CD4-positive, alpha-beta T cell treated with Interleukin-15 for 4 hours (primary cell): Measurements from ENCODE around the gene ACE.

ENCODE experiments used
- DNase-seq: peaks from one replicate; pipeline ENCODE4 v3.0.0-alpha.2; 2020; ENCODE audit warnings: low spot score

The ACE gene

DNA sequence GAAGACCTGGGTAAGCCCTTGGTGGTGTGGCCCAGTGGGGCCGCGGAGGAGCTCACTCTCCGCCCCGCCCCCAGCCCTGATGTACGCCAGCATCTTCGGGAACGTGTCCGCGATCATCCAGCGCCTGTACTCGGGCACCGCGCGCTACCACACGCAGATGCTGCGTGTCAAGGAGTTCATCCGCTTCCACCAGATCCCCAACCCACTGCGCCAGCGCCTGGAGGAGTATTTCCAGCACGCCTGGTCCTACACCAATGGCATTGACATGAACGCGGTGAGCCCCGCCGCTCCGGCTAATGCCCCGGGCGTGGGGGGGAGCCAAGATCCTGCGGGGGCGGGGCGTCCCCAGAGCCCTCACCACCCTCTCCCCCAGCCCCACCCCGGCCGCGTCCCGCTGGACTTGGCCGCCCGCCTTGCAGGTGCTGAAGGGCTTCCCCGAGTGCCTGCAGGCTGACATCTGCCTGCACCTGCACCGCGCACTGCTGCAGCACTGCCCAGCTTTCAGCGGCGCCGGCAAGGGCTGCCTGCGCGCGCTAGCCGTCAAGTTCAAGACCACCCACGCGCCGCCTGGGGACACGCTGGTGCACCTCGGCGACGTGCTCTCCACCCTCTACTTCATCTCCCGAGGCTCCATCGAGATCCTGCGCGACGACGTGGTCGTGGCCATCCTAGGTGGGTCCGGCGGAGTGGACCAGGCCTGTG, 61.3 kb downstream of the ACE start:
- DNase-seq: no peak

DNA sequence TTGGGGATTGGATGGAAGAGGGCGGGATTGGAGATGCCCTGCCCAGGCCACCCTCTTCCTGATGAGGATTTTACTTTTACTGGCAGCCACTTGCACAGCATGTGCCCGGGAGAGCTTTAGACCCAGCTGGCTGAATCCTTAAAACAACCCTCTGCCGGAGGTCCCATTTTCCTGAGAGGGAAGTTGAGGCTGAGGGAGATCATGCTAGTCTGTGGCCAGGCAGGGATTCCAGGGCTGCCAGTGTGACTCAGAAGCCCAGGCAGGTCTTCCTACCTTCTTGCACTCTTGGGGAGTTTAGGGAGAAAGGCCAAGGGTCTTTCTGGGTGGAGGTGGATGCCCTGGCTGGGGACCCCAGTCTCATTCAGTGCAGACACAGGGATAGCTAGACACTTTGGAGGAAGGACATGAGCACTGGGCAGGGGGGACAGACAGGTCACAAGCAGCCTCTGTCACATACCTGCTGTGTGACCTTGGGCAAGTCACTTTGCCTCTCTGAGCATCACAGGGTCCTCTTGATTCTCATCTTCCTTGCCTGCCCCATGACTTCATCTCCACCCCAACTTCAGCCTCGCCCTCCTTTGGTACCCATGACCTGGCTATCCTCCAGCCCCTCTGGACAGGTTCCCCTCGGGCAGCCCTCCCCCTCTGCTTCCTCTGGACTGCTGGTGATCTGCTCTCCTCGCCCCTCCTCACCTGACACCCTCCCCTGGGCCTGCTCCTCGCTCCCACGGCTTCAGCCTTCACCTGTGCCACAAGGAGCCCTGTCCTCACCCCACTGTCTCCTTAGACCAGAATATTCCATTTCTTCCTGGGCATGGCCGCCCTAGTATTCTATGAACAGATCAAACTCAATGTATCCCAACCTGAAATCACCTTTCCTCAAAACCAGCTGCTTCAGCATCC, 62.1 kb downstream of the ACE start:
- no peak for DNase-seq

DNA sequence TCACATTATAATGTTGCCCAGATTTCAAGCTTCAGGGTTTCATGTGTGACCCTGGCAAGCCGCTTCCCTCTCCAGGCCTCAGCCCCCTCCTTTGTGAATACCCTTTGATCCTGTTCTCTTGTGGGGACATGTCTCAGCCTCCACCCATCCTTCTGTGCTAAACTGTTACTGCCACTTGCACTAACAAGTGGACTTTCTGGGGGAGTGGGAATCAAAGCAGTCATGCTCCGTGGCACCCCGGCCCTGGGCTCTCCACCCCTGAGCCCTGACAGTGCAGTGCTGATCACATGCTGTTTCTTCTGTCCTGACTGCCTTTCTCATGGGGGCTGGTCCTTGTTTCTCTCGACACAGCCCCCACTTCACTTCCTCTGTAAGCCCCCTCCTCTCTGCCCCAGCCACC, 63.7 kb downstream of the ACE start:
- DNase-seq: no peak

DNA sequence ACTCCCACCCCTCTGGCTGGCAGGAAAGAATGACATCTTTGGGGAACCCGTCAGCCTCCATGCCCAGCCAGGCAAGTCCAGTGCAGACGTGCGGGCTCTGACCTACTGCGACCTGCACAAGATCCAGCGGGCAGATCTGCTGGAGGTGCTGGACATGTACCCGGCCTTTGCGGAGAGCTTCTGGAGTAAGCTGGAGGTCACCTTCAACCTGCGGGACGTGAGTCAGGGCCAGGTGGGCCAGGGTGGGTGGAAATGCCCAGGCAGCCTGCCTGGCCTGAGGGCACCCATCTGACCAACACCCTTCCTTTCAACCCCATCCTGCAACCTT, 65.3 kb downstream of the ACE start:
- DNase-seq: no peak

DNA sequence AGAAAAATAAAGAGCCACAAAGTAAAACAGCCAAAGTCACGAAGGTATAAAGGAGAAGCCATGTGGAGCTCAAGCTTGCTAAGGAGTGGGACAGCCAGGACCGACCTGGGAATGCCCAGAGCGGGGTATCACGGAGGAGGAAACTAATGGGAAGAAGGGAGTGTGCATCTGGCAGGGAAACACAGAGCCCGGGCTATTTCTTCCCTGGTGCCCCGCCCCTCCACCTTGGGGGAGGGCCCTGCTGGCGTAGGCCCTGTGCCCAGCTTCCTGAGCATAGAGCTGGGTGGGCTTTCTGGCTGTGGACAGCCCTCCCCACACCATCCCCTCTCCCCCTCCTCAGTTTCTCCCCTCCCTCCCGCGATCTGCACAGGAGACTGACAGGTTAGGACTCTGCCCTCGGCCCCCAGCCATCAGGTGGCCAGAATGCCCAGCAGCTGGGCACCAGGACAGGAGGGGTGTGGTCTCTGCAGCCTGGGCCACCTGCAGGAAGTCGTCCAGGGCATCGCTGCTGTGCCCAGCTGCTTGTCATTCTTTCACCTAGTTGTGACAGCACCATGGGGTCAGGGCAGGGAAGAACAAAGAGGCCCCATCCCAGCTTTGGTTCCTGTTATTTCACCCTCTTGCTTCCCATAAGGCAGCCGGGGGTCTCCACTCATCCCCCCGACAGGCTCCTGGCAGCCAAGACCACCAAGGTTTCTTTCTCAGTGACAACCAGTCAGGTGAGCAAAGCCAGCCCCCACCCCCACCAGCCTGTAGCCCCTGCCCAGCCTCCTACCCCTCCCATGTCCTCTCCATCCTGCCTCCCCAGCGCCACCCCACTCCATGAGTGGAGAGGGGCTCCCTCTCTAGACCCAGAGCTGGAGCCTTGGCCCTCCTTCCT, 66.3 kb downstream of the ACE start:
- DNase-seq: no peak

DNA sequence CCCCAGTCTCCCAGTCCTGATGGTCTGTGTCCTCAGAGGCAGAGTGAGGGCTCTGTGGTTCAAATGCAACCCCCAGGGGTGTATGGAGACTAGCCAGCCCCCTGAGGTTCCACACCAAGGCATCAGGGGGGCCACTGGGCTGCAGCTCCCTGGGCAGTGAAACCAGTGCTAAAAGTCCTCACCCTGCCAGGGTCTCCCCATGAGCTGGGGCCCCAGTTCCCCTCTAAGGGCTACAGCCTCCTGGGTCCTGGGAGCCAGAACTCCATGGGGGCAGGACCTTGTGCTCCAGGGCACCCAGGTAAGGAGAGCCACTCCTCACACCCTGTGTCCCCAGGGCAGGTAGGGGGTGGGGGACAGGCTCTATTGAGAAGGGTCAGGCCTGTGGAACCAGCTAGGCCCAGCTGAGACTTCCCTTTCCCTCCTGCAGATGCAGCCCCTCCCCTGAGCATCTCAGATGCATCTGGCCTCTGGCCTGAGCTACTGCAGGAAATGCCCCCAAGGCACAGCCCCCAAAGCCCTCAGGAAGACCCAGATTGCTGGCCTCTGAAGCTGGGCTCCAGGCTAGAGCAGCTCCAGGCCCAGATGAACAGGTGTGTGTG, 67.1 kb downstream of the ACE start:
- DNase-seq: no peak

DNA sequence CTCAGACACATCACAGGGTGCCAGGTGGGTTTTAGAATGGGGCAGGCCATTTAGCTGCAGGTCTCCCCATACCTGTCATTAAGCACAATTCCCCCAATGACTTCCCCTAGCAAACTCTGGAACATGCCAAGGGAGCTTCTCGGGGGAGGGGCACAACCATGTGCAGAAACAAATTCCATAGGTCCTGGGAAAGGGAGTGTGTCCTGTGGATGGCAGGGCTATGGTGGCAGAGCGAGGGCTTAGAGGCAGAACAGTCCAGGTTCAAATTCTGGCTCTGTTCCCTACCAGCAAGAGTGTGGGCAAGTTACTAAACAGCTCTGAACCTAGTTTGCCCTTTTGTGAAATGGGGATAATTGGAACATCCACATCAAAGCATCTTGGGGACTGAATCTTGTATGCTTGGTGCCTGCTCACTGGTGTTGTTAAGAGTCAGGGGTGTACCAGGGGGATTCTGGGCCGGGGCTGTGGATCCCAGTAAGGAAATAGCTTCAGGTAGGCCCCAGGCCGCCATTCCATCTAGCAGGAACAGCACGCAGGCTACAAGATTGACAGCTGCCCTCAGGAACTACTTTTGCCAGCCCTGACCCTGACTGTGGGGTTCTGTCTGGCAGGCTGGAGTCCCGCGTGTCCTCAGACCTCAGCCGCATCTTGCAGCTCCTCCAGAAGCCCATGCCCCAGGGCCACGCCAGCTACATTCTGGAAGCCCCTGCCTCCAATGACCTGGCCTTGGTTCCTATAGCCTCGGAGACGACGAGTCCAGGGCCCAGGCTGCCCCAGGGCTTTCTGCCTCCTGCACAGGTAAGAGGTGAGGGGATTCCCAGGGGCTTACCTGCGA, 67.8 kb downstream of the ACE start:
- DNase-seq: no peak

DNA sequence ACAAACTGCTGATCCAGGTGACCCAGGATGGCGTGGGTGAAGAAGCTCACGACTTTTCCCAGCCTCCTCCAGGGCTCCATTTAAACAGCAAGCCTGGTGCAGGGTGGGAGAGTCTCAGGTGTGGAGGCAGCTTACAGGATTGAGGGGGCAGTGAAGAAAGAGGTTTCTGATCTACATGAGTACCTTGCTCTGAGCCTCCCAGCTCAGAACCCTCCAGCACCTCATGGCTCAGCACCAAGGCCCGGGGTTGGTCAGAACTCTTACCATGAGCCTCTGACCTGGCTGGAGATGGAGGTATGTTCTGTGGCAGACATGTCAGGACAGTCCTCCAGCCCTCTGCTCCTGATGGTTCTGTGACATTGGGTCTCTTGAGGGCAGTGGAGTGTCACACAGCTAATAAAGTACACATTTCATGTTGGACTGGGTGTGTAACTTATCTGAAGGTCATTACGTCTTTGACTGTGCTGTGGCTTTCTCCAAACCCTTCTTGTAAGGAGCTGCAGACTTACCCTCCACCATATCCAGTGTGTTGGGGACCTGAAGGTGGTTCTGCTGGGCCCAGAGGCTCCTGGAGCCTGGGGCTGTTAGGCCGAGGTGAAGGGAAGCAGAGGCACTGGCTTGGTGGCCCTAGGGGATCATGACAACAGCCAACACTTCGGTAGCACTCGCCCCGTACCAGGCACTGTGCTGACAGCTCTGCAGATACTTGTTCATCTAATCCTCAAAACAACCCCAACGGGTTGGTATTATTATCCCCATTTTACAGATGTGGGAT, 69.6 kb downstream of the ACE start:
- no peak for DNase-seq

DNA sequence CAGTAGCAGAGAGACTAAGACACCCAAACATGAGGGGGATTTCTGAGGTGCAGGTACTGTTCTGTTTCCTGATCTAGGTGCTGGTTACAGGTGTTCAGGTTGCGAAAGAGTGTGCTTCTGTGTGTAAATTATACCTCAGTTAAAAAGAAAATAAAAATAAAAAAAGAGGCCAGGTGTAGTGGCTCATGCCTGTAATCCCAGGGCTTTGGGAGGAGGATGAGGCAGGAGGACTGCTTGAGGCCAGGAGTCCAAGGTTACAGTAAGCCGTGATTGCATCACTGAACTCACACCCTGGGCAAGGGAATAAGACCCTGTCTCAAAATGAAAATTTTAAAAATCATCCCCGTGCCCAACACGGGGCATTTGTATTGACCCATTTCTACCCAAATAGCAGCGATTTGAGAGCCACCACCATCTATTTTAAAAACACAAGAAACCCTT, 70.2 kb downstream of the ACE start:
- DNase-seq: no peak
